ENCODE measurements around the gene TPGS1.

The TPGS1 gene

DNA sequence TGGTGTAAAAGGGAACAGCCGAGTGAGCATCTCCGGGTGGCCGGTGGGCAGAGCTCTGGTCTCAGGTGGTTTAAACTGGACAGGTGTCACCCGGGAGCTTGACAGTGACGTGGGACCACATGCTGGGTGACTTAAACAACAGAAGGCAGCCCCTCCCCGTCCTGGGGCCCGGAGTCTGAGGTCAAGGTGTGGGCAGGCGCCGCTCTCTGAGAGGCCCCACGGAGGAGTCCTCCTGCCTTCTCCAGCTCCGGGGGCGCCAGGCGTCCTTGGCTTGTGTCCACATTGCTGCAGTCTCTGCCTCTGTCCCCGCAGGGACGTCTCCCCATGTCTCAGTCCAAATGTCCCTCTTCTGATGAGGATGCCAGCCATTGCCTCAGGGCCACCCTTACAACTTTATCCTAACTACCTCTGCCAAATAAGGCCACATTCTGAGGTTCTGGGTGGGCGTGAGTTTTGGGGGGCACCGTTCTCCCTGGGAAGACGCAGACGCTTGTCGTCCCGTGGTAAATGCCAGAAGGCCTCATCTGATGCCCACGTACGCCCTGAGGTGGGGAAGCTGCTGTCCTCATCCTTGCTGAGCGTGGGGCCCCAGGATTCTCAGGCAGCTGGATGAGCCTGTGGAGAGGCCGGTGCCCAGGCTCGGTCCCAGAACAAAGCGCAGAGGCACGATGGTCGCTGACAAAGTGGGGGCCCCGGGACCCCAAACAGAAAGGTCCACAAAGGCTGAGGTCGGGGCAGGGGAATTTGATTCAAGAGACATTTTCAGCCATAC, 49.5 kb downstream of the TPGS1 start:
- TF ChIP-seq, protein P1, sequence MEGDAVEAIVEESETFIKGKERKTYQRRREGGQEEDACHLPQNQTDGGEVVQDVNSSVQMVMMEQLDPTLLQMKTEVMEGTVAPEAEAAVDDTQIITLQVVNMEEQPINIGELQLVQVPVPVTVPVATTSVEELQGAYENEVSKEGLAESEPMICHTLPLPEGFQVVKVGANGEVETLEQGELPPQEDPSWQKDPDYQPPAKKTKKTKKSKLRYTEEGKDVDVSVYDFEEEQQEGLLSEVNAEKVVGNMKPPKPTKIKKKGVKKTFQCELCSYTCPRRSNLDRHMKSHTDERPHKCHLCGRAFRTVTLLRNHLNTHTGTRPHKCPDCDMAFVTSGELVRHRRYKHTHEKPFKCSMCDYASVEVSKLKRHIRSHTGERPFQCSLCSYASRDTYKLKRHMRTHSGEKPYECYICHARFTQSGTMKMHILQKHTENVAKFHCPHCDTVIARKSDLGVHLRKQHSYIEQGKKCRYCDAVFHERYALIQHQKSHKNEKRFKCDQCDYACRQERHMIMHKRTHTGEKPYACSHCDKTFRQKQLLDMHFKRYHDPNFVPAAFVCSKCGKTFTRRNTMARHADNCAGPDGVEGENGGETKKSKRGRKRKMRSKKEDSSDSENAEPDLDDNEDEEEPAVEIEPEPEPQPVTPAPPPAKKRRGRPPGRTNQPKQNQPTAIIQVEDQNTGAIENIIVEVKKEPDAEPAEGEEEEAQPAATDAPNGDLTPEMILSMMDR (IDR thresholded peaks at IDR 0.05; ENCODE audit: insufficient read depth, low read depth, low read length, missing control alignments), result no peak
- H3K4me3 ChIP-seq (ENCODE audit: low read length), result no peak overlapping the region
- no peak for DNase-seq (ENCODE audit: low read depth)

DNA sequence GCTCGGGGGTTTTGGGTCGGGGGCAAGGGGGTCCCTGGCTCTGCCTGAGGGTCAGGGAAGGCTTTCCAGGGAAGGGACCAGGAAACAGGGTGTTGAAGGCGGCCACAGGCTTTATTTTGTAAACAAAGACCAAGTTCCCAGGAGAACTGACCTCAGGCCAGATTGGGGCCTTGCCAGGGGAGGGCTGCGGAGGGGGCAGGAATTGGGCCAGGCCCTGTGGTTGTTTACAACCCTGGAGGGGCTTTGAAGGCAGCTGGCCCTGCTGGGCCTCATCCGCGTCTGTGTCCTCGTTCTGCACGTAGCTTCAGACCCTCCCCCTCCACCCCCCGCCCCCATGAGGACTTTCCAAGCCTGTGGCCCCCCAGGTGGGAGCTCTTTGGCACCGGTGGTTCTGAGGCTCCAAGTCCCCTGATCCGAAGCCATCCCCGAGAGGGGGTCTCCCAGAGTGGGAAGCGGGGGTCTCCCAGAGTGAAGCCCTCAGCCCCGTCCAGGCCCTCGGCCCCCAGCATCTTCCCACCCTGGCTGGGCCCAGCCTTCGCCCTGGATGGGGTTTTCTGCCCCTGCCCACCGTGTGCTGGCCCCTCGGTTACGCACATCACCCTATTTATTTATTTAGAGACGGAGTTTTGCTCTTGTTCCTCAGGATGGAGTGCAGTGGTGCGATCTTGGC, 51.6 kb downstream of the TPGS1 start:
- no peak overlapping the region for H3K4me3 ChIP-seq (ENCODE audit: low read length)
- TF ChIP-seq, protein P1 (IDR thresholded peaks at IDR 0.05; ENCODE audit: insufficient read depth, low read depth, low read length, missing control alignments), result no peak
- no peak for DNase-seq (ENCODE audit: low read depth)

DNA sequence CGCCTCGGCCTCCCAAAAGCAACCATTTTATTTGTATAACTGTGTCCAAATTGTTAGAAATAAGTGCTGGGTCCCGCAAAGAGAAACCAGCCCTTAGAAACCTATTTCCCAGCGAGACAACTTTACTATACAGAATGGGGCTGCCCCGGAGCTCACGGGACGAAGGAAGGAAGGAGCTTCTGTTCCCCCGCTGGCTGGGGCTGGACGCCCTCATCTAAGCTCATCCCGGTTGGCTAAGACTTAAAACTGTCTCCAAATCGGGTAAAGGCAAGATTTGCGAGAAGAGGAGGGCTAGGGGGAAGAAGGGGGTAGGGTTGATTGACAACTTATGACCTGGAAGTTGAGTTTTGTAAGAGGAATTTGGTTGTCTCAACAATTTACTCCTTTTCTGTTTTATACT, 52.8 kb downstream of the TPGS1 start:
- no peak for DNase-seq (ENCODE audit: low read depth)
- TF ChIP-seq, protein P1 (IDR thresholded peaks at IDR 0.05; ENCODE audit: insufficient read depth, low read depth, low read length, missing control alignments), result no peak
- no peak overlapping the region for H3K4me3 ChIP-seq (ENCODE audit: low read length)

DNA sequence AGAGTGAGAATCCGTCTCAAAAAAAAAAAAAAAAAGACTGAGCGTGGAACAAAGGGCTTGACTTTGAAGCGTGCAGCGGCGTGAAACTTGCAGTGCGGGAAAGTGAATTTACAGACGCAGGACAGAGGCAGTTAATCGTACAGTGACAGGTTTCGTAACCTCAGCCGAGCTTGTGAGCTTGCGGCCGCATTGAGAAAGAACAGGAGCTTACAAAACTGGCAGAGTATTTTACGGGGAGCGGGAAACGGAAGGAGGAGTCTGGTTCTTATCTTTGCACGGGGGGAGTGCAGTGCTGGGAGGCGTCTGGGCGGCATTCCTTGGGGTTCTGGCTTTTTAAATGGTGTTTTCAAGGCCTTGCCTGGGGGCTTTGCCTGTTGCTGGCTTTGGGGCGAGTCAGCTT, 59.1 kb downstream of the TPGS1 start:
- TF ChIP-seq, protein P1 (IDR thresholded peaks at IDR 0.05; ENCODE audit: insufficient read depth, low read depth, low read length, missing control alignments), result no peak
- no peak overlapping the region for H3K4me3 ChIP-seq (ENCODE audit: low read length)
- DNase-seq (ENCODE audit: low read depth), result no peak

DNA sequence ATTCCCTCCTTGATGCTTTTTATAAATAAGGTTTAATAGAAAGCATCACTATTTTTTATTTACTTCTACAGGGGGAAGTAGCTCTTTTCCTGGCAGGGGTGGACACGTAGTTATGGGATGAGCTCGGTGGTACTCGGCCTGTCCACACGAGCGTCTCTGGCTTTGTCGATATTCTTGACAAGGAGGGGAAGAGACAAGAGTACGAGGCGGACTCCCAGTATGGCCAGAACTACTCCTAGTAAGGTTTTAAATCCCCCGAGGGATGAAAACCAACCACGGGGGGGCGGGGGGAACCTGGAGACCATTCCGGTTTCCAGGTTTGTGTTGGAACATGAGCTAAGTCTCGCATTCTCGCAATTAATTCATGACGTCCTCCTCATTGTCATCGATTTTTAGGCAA, 59.5 kb downstream of the TPGS1 start:
- DNase-seq (ENCODE audit: low read depth), result no peak
- no peak overlapping the region for H3K4me3 ChIP-seq (ENCODE audit: low read length)
- TF ChIP-seq, protein P1 (IDR thresholded peaks at IDR 0.05; ENCODE audit: insufficient read depth, low read depth, low read length, missing control alignments), result no peak

DNA sequence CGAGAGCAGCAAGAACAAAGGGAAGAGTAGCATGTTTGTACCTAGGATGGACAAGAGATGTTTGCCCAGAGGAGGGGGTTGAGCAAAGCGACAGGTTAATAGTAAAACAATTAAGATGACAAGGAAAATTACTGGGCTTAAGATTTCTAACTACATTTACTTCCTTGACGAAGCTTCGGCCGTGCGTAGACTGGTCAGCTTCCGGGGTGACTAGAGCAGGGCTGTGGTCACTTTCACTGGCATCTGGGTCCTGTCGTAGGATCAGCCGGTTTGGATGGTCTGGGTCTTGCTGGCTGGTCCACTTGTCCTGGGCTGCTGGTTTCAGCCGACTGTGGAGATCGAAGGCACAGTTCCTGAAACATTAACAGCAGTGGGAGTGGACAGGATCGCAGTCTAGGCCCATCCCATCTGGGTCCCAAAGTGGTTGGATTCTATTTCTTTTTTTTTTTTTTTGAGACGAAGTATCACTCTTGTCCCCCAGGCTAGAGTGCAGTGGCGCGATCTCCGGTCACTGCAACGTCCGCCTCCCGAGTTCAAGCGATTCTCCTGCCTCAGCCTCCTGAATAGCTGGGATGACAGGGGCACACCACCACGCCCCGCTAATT, 60.1 kb downstream of the TPGS1 start:
- DNase-seq (ENCODE audit: low read depth), result no peak
- no peak overlapping the region for H3K4me3 ChIP-seq (ENCODE audit: low read length)
- TF ChIP-seq, protein P1 (IDR thresholded peaks at IDR 0.05; ENCODE audit: insufficient read depth, low read depth, low read length, missing control alignments), result no peak

Data from epithelial cell of esophagus (primary cell).